ENCODE results near the gene HSPA8. TPM values are rescaled to one million over a fixed set of nuclear protein-coding genes. Genes with fewer than 3 reads are reported as not detected.

Gene HSPA8
- total RNA-seq, 1 donor from 2014 or later: 619 TPM

- Histone ChIP-seq H3K27ac (no peak overlapping the region), H3K27me3 (no peaks in the 10 kb centered on the region), H3K9me3 (no peaks in the 10 kb centered on the region), H3K4me1 (peaks cover 0 to 14% of the 10 kb centered on the region in 2 donors), H3K4me3 (no peak overlapping the region), H3K36me3 (peaks cover 3 to 7% of the 10 kb centered on the region in 2 donors)
- intact Hi-C loops (cut with DNase I): no loop called here
- TF ChIP-seq, protein P1, sequence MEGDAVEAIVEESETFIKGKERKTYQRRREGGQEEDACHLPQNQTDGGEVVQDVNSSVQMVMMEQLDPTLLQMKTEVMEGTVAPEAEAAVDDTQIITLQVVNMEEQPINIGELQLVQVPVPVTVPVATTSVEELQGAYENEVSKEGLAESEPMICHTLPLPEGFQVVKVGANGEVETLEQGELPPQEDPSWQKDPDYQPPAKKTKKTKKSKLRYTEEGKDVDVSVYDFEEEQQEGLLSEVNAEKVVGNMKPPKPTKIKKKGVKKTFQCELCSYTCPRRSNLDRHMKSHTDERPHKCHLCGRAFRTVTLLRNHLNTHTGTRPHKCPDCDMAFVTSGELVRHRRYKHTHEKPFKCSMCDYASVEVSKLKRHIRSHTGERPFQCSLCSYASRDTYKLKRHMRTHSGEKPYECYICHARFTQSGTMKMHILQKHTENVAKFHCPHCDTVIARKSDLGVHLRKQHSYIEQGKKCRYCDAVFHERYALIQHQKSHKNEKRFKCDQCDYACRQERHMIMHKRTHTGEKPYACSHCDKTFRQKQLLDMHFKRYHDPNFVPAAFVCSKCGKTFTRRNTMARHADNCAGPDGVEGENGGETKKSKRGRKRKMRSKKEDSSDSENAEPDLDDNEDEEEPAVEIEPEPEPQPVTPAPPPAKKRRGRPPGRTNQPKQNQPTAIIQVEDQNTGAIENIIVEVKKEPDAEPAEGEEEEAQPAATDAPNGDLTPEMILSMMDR (IDR thresholded peaks at IDR 0.05): no peak
- DNase-seq (ENCODE audit: low spot score in 2 of 2): no peak
Measured at GRCh38 chr11:123065621-123066020, 3.7 kb upstream of the HSPA8 start.

GRCh38 chr11:123063826-123064657 is 2.1 kb upstream of the HSPA8 start:
- Histone ChIP-seq H3K4me1 (peaks cover 0 to 26% of the 10 kb centered on the region in 2 donors), H3K27ac (peak overlapping the region; percentile 98 to 100), H3K9me3 (no peaks in the 10 kb centered on the region), H3K27me3 (no peaks in the 10 kb centered on the region), H3K36me3 (peaks cover 18 to 22% of the 10 kb centered on the region in 2 donors), H3K4me3 (peak overlapping the region; percentile 83 to 88)
- TF ChIP-seq, protein P1 (IDR thresholded peaks at IDR 0.05): no peak
- intact Hi-C loops (cut with DNase I): loop anchor here (2.0 to 5.0 kb wide), 3 partner anchors 128 to 1771 kb away; partner anchors contain the start of genes JHY and SC5D
- DNase-seq (ENCODE audit: low spot score in 2 of 2): no peak

- DNase-seq (ENCODE audit: low spot score in 2 of 2): peak in 1 of 2 donors; percentile 75
- Histone ChIP-seq H3K27ac (peak overlapping the region; percentile 98 to 100), H3K4me1 (peaks cover 5 to 35% of the 10 kb centered on the region in 2 donors)
Measured at GRCh38 chr11:123062892-123063825, 1.2 kb upstream of the HSPA8 start.

GRCh38 chr11:123062158-123062891 is 389 bp upstream of the HSPA8 start:
- intact Hi-C loops (cut with DNase I): loop anchor here (2.0 to 5.0 kb wide), 3 partner anchors 130 to 1770 kb away; partner anchors contain the start of genes JHY and SC5D
- peak overlapping the region; percentile 83 to 88 for H3K4me3 ChIP-seq
- no peaks in the 10 kb centered on the region for H3K27me3 ChIP-seq
- H3K4me1 ChIP-seq: peaks cover 6 to 41% of the 10 kb centered on the region in 2 donors
- TF ChIP-seq, protein P1 (IDR thresholded peaks at IDR 0.05): no peak
- peak; percentile 99 to 100 for DNase-seq (ENCODE audit: low spot score in 2 of 2)
- no peaks in the 10 kb centered on the region for H3K9me3 ChIP-seq
- peaks cover 35 to 40% of the 10 kb centered on the region in 2 donors for H3K36me3 ChIP-seq
- peak overlapping the region; percentile 98 to 100 for H3K27ac ChIP-seq

More at GRCh38 chr11:123062892-123063825, 1.2 kb upstream of the HSPA8 start:
- intact Hi-C loops (cut with DNase I): loop anchor here (2.0 to 5.0 kb wide), 3 partner anchors 129 to 1770 kb away; partner anchors contain the start of genes JHY and SC5D
- Histone ChIP-seq H3K4me3 (peak overlapping the region; percentile 83 to 88), H3K36me3 (peaks cover 26 to 31% of the 10 kb centered on the region in 2 donors), H3K9me3 (no peaks in the 10 kb centered on the region), H3K27me3 (no peaks in the 10 kb centered on the region)
- TF ChIP-seq, protein P1 (IDR thresholded peaks at IDR 0.05): no peak

Measured in ascending aorta (tissue), 2 donors.